Spinal cord (tissue), 10 donors: ENCODE results near the gene GIT1. TPM values are rescaled to one million over a fixed set of nuclear protein-coding genes. Genes with fewer than 3 reads are reported as not detected.

Experiments used
- DNase-seq, 6 donors: peaks; one replicate each; pipeline versions ENCODE4 v3.0.0 to v3.0.0-alpha.2; 2013 to 2015; ENCODE audit warnings: low spot score in 6 of 6, low read depth in 4 of 6
- H3K27ac ChIP-seq: one replicate; pipeline ENCODE4 v1.5.1; 2013; ENCODE audit warnings: low read depth, low read length, control low read depth
- H3K27me3 ChIP-seq: one replicate; pipeline ENCODE4 v1.6.1; 2013; ENCODE audit warnings: low read length; ENCODE audit not compliant: control insufficient read depth, insufficient read depth
- H3K36me3 ChIP-seq: one replicate; pipeline ENCODE4 v1.6.1; 2013; ENCODE audit warnings: low read length; ENCODE audit not compliant: control insufficient read depth, insufficient read depth
- H3K4me1 ChIP-seq: one replicate; pipeline ENCODE4 v1.6.1; 2013; ENCODE audit warnings: low read length; ENCODE audit not compliant: control insufficient read depth, insufficient read depth
- H3K4me3 ChIP-seq: one replicate; pipeline ENCODE4 v1.5.1; 2013; ENCODE audit warnings: low read depth, low read length, control low read depth
- H3K9me3 ChIP-seq: one replicate; pipeline ENCODE4 v1.6.1; 2013; ENCODE audit warnings: low read length; ENCODE audit not compliant: control insufficient read depth, insufficient read depth
- WGBS: methylation state at CpG from one replicate; pipeline ENCODE4 v1.1.5; 2013; ENCODE audit warnings: missing lambda C conversion rate; ENCODE audit not compliant: insufficient coverage; 5-methylcytosine and 5-hydroxymethylcytosine counted together
- polyA plus RNA-seq, 2 donors: library from polyadenylated mRNA; unstranded; fragments of 120-200 nt; gene quantifications; one replicate each; pipeline ENCODE4 v1.2.1, GENCODE V29; 2013; ENCODE audit not compliant: insufficient read length in 2 of 2
- total RNA-seq, 2 donors: library from RNA; depleted of rRNA in 1 of 2; stranded (reverse); fragments of 120-200 nt in 1 of 2; fragments of >200 nt in 1 of 2; gene quantifications; one replicate each; pipeline versions ENCODE4 v1.2.3 to v1.2.4, GENCODE V29; 2013 to 2014
- donor health status: healthy.

GIT1 gene
- total and polyA plus RNA-seq, 4 donors: 23.3 to 90.3 (median 62.8) TPM

DNA sequence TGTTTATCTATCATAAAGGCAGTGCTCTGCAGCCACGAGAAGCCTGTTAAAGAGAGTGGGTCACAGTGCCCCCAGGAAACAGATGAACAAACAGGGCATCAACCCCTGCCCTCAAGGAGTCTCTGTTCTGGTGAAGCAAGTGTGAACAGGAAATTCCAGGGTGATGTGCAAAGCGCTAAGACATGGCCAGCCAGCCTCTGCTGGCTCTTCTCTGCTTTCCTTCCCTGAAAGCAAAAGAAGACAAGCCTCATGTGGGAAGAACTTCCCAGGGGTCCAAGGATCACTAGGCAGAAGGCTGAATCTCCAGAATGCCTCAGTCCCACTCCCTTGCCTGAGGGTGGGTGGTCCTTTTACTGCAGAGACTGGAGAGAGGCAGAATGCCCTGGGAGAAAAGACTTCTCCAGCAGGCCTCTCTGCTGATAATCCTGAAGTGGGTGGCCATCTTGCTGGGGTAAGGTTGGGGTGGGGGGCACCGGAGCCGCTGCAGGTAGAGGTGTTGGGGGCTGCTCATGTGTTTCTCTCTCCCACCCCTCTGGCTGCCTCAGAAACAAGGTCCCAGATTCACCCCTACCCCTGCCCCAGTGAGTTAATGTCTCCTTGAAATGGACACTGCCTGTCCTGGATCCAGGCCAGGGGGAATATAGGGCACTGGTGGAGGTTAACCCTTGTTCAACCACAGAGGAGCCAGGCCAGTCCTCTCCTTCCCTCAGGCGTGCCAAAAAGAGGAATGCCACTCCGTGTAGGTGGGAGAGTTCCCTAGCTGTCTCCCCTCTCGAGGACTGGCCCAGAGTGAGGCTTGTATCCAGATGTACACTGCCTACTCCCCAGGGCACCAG lies 5.9 kb upstream of the GIT1 start:
- peaks cover 6% of the 10 kb centered on the region for H3K36me3 ChIP-seq
- H3K27ac ChIP-seq: no peak overlapping the region
- DNase-seq: no peak
- peaks cover 71% of the 10 kb centered on the region for H3K4me1 ChIP-seq
- H3K27me3 ChIP-seq: no peaks in the 10 kb centered on the region
- no peaks in the 10 kb centered on the region for H3K9me3 ChIP-seq
- H3K4me3 ChIP-seq: no peak overlapping the region
- WGBS: 69% methylated on average over 3 of the region's 7 CpGs

- DNase-seq: no peak
- Histone ChIP-seq H3K27me3 (no peaks in the 10 kb centered on the region), H3K4me3 (peak overlapping the region; percentile 65), H3K4me1 (peaks cover 78% of the 10 kb centered on the region), H3K9me3 (no peaks in the 10 kb centered on the region), H3K36me3 (peaks cover 3% of the 10 kb centered on the region), H3K27ac (no peak overlapping the region)
- 89% methylated on average over 10 of the region's 11 CpGs for WGBS
Observed at GRCh38 chr17:29594519-29595090, 5.2 kb upstream of the GIT1 start.

GRCh38 chr17:29593591-29594518 lies 4.4 kb upstream of the GIT1 start:
- H3K4me3 ChIP-seq: peak overlapping the region; percentile 65
- H3K9me3 ChIP-seq: no peaks in the 10 kb centered on the region
- H3K27ac ChIP-seq: no peak overlapping the region
- H3K27me3 ChIP-seq: no peaks in the 10 kb centered on the region
- WGBS: 3% methylated on average over 59 of the region's 64 CpGs
- H3K36me3 ChIP-seq: peaks cover 3% of the 10 kb centered on the region
- DNase-seq: peak in 1 of 6 donors; percentile 45
- peaks cover 78% of the 10 kb centered on the region for H3K4me1 ChIP-seq

DNA sequence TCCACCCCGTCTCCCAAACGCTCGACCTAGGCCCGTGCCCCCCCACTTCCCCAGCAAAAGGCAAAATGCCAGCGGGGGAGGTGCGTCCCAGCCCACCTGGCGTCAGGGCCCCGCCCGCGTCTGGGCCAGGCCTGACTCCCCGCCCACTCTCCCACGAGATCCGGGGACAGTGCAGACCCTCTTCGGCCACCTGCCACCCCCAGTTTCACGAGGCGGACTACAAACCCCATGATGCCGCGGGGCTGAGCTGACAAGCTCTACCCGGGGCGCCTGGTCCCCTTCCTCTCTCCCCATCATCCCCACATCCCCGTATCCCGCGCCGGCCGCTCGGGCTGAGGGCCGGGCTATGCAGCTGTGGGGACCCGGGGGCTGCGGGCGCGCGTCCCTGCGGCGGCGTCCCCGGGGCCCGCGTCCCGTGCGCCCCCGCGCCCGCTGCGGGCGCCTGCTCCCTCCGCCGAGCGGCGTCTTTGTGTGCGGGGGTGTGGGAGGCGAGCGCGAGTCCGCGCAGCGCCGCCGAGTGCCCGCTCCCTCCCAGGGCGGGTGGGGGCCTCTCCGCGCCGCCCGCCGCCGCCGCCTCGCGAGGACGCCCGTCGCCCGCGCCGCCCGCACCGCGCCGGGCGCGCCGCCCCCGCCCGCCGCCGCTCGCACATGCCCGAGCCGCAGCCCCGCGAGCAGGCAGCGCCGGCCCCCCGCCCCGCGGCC lies 3.6 kb upstream of the GIT1 start, which contains the start of gene ANKRD13B:
Gene ANKRD13B (plus strand): TSS at position 283 of the 702 bp plus-strand sequence. CDS start 490 bp downstream, outside the sequence.
- peak in 2 of 6 donors; percentile 89 to 93 for DNase-seq
- H3K4me3 ChIP-seq: peak within 1 kb of the TSS; percentile 65
- H3K27ac ChIP-seq: peak within 1 kb of the TSS; percentile 84
- H3K36me3 ChIP-seq: peaks cover 3% of the 10 kb centered on the region
- H3K4me1 ChIP-seq: peaks cover 85% of the 10 kb centered on the region
- under 1% methylated on average over 76 of the region's 96 CpGs for WGBS
- no peaks in the 10 kb centered on the region for H3K9me3 ChIP-seq
- H3K27me3 ChIP-seq: no peaks in the 10 kb centered on the region

GRCh38 chr17:29591737-29592608 lies 2.5 kb upstream of the GIT1 start:
- 14% methylated on average over 14 of the region's 25 CpGs for WGBS

DNA sequence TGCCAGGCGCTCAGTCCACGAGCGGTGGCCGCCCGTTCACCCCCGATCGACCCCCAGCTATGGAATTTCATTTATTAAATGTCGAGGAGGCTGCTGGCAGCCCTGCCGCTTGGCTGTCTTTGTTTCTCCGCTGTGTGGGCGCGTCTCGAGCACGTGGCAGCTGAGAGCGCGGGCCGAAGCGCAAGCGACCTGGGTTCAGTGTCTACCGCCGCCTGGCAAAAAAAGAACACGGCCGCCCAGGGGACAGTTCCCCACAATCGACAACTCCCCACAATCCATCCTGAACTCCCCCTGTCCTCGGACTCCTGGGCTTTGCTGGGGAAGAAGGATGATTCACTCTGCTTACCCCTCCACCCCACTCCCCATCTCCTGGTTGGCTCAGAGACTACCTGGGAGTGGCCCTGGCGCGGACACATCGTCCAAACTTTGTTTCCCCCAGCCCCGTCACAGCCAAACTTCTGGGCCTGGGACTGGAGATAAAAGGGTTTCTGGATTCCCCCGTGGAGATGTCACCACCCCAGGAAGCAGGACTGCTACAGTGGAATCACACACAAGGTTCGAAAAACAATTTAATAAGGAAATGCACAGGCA lies 1.8 kb upstream of the GIT1 start:
- Histone ChIP-seq H3K9me3 (no peaks in the 10 kb centered on the region), H3K27me3 (no peaks in the 10 kb centered on the region), H3K4me3 (peak overlapping the region; percentile 49), H3K4me1 (peaks cover 84% of the 10 kb centered on the region), H3K36me3 (peaks cover 10% of the 10 kb centered on the region), H3K27ac (peak overlapping the region; percentile 84)
- WGBS: under 1% methylated on average over 24 of the region's 31 CpGs
- peak in 2 of 6 donors; percentile 70 to 80 for DNase-seq

More at GRCh38 chr17:29591737-29592608, 2.5 kb upstream of the GIT1 start:
- peaks cover 85% of the 10 kb centered on the region for H3K4me1 ChIP-seq
- peak overlapping the region; percentile 84 for H3K27ac ChIP-seq
- peak overlapping the region; percentile 49 for H3K4me3 ChIP-seq
- no peaks in the 10 kb centered on the region for H3K9me3 ChIP-seq
- peak in 5 of 6 donors; percentile 79 to 97 (median 86) for DNase-seq
- H3K27me3 ChIP-seq: no peaks in the 10 kb centered on the region
- peaks cover 5% of the 10 kb centered on the region for H3K36me3 ChIP-seq

GRCh38 chr17:29590411-29591145 lies 1.1 kb upstream of the GIT1 start:
- DNase-seq: peak in 2 of 6 donors; percentile 60 to 75
- no peaks in the 10 kb centered on the region for H3K9me3 ChIP-seq
- peak overlapping the region; percentile 84 for H3K27ac ChIP-seq
- peak overlapping the region; percentile 49 for H3K4me3 ChIP-seq
- peaks cover 81% of the 10 kb centered on the region for H3K4me1 ChIP-seq
- peaks cover 6% of the 10 kb centered on the region for H3K36me3 ChIP-seq
- WGBS: 31% methylated on average over 27 of the region's 30 CpGs
- H3K27me3 ChIP-seq: no peaks in the 10 kb centered on the region
